ENCODE data around the gene RORC. TPM values are rescaled to one million over a fixed set of nuclear protein-coding genes. Genes with fewer than 3 reads are reported as not detected.

The RORC gene
- total RNA-seq, 5 donors from 2014 or later (not counting 1 experiment from before 2014, with no cell fraction given), result 1.5 to 11.6 (median 7.6) TPM

DNA sequence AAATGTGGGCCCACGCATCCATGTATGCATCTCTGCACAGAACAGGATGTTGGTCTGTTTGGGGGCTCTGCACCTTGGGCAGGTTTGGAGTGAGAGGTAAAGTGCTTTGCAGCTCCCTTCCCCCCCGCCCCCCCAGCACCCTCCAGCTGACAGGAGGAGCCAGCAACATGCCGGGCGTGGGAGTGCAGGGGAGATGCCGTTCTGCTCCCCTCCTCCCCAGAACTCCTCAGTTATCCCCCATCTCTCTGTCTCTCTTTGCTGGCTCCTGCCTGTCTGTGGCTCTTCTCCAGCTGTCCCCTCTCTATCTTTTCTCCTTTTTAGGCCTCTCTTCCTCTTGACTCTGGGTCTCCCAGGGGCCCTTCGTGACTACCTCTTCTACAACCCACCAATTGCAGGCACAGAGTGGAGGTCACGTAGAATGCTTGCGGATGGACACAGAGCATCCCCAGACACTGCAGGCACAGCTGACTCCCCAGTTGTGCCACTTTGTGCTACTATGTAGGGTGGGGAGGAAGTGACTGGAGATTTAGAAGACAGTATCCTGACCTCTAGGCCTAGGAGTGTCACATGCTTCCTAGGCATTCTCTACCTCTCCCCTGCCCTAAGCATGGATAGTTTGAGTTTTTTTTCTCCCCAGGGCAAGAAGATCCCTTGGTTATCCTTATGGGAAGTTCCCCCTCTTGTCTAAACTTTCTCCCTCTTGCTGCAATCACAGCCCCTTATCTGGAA, 1.7 kb upstream of the RORC start:
- H3K4me3 Mint-ChIP-seq, result peak overlapping the region; percentile 17 to 40 (median 32)
- WGBS (ENCODE audit: insufficient coverage), result 70% methylated on average over 3 of the region's 8 CpGs
- H3K27ac ChIP-seq (ENCODE audit: low read length), result peak overlapping the region; percentile 52
- no peak overlapping the region for H3K4me3 ChIP-seq (ENCODE audit: control insufficient read depth in 1 of 2, extremely low read depth in 1 of 2, low read length in 1 of 2)
- H3K9me3 Mint-ChIP-seq, result no peaks in the 10 kb centered on the region
- no peak for DNase-seq
- POLR2A ChIA-PET, result interaction anchor here in 1 of 2 donors (0.5 kb wide), 1 partner anchor 405 kb away, joined by 3 read pairs; no protein-coding TSS in a partner anchor
- H3K4me1 Mint-ChIP-seq, result peaks cover 71 to 92% (median 75%) of the 10 kb centered on the region in 3 donors
- CTCF ChIA-PET, result interaction anchor here in 1 of 2 donors (1.1 kb wide), 1 partner anchor 239 kb away, joined by 5 read pairs; no protein-coding TSS in a partner anchor
- no peaks in the 10 kb centered on the region for H3K36me3 Mint-ChIP-seq
- no peaks in the 10 kb centered on the region for H3K36me3 ChIP-seq (ENCODE audit: control insufficient read depth in 2 of 2, extremely low read depth in 1 of 2, insufficient read depth in 1 of 2, low read length in 1 of 2)
- H3K27ac Mint-ChIP-seq, result peak overlapping the region; percentile 87 to 93
- peaks cover 14 to 88% of the 10 kb centered on the region in 2 experiments for H3K4me1 ChIP-seq (ENCODE audit: control insufficient read depth in 1 of 2, extremely low read depth in 1 of 2, insufficient read depth in 2 of 2, low read length in 2 of 2)
- H3K27me3 ChIP-seq (replicated peaks in 1 of 2; ENCODE audit: control insufficient read depth in 2 of 2, extremely low read depth in 1 of 2, insufficient read depth in 2 of 2, low read length in 1 of 2), result no peaks in the 10 kb centered on the region
- H3K27me3 Mint-ChIP-seq, result peaks cover 0 to 2% of the 10 kb centered on the region in 2 donors
- no peaks in the 10 kb centered on the region for H3K9me3 ChIP-seq
- no peak for ATAC-seq (replicated peaks in 1 of 4)

GRCh38 chr1:151832318-151832980, 847 bp upstream of the RORC start:
- Histone ChIP-seq H3K9me3 (no peaks in the 10 kb centered on the region), H3K36me3 (ENCODE audit: control insufficient read depth in 2 of 2, extremely low read depth in 1 of 2, insufficient read depth in 1 of 2, low read length in 1 of 2) (no peaks in the 10 kb centered on the region), H3K4me3 (ENCODE audit: control insufficient read depth in 1 of 2, extremely low read depth in 1 of 2, low read length in 1 of 2) (no peak overlapping the region), H3K4me1 (ENCODE audit: control insufficient read depth in 1 of 2, extremely low read depth in 1 of 2, insufficient read depth in 2 of 2, low read length in 2 of 2) (peaks cover 23 to 91% of the 10 kb centered on the region in 2 experiments), H3K27ac (ENCODE audit: low read length) (peak overlapping the region; percentile 60), H3K27me3 (replicated peaks in 1 of 2; ENCODE audit: control insufficient read depth in 2 of 2, extremely low read depth in 1 of 2, insufficient read depth in 2 of 2, low read length in 1 of 2) (no peaks in the 10 kb centered on the region)
- ATAC-seq (replicated peaks in 1 of 4) (no peak), DNase-seq (no peak)
- peak overlapping the region; percentile 87 to 93 for H3K27ac Mint-ChIP-seq
- ChIA-PET POLR2A (interaction anchor here in 1 of 2 donors (0.5 kb wide), 1 partner anchor 404 kb away, joined by 3 read pairs; no protein-coding TSS in a partner anchor), CTCF (interaction anchor here in 1 of 2 donors (1.1 kb wide), 1 partner anchor 238 kb away, joined by 5 read pairs; no protein-coding TSS in a partner anchor)
- WGBS (ENCODE audit: insufficient coverage), result 65% methylated on average over 6 of the region's 10 CpGs
- H3K27me3 Mint-ChIP-seq, result no peaks in the 10 kb centered on the region
- peaks cover 76 to 97% (median 79%) of the 10 kb centered on the region in 3 donors for H3K4me1 Mint-ChIP-seq
- no peaks in the 10 kb centered on the region for H3K36me3 Mint-ChIP-seq
- H3K4me3 Mint-ChIP-seq, result peak overlapping the region in 2 of 3 donors; percentile 28 to 40
- no peaks in the 10 kb centered on the region for H3K9me3 Mint-ChIP-seq

DNA sequence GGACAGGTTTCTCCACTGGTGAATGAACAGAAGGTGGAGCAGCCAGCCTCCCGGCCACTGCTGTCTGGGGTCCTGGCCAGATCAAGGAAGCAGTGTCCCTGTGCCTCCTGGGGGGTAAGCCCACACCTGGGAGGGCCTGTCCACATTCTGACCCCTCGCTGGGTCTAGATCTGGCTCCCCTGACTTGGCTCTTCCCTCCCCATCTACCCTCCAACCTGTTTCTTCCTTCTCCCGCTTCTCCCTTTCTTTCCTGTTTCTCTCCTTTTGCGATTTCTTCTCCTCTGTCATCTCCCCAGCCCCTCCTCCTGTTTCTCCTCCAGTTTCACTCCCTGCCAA, 378 bp downstream of the RORC start:
- H3K9me3 ChIP-seq, result no peaks in the 10 kb centered on the region
- DNase-seq, result no peak
- Mint-ChIP-seq H3K36me3 (no peaks in the 10 kb centered on the region), H3K4me1 (peaks cover 71 to 94% (median 76%) of the 10 kb centered on the region in 3 donors), H3K4me3 (peak overlapping the region; percentile 18 to 80 (median 43)), H3K27me3 (no peaks in the 10 kb centered on the region), H3K9me3 (no peaks in the 10 kb centered on the region), H3K27ac (peak overlapping the region; percentile 85 to 87)
- peak overlapping the region; percentile 60 for H3K27ac ChIP-seq (ENCODE audit: low read length)
- no peaks in the 10 kb centered on the region for H3K36me3 ChIP-seq (ENCODE audit: control insufficient read depth in 2 of 2, extremely low read depth in 1 of 2, insufficient read depth in 1 of 2, low read length in 1 of 2)
- WGBS (ENCODE audit: insufficient coverage), result 83% methylated on average over 4 of the region's 4 CpGs
- ChIA-PET POLR2A (interaction anchor here in 1 of 2 donors (0.7 kb wide), 1 partner anchor 482 kb away, joined by 3 read pairs; no protein-coding TSS in a partner anchor), CTCF (interaction anchor here in 1 of 2 donors (1.0 kb wide), 1 partner anchor 9 kb away, joined by 4 read pairs; no protein-coding TSS in a partner anchor)
- ATAC-seq (replicated peaks in 1 of 4), result no peak
- no peaks in the 10 kb centered on the region for H3K27me3 ChIP-seq (replicated peaks in 1 of 2; ENCODE audit: control insufficient read depth in 2 of 2, extremely low read depth in 1 of 2, insufficient read depth in 2 of 2, low read length in 1 of 2)
- H3K4me3 ChIP-seq (ENCODE audit: control insufficient read depth in 1 of 2, extremely low read depth in 1 of 2, low read length in 1 of 2), result peak overlapping the region in 1 of 2 donors; percentile 20
- peaks cover 32 to 89% of the 10 kb centered on the region in 2 experiments for H3K4me1 ChIP-seq (ENCODE audit: control insufficient read depth in 1 of 2, extremely low read depth in 1 of 2, insufficient read depth in 2 of 2, low read length in 2 of 2)

DNA sequence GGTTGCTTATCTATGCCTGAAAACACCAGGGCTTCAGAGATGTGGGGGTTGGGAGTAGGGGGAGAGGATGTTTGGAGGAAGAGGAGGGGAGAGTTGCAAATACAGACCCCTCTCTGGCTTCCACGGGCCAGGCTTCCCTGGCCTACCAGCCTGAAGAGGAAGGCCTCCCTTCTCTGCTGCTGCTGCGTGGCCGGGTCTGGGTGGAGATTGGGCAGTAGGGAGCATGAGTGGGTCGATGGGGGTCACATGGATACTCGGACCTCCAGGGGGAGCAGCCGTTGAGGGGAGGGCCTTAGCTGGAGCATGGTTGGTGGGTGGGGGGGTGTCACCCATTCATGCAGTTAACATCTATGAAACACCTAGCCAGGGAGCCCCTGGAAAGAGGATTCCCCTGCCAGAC, 1.5 kb downstream of the RORC start:
- Histone ChIP-seq H3K4me1 (ENCODE audit: control insufficient read depth in 1 of 2, extremely low read depth in 1 of 2, insufficient read depth in 2 of 2, low read length in 2 of 2) (peaks cover 32 to 92% of the 10 kb centered on the region in 2 experiments), H3K9me3 (no peaks in the 10 kb centered on the region), H3K36me3 (ENCODE audit: control insufficient read depth in 2 of 2, extremely low read depth in 1 of 2, insufficient read depth in 1 of 2, low read length in 1 of 2) (no peaks in the 10 kb centered on the region), H3K4me3 (ENCODE audit: control insufficient read depth in 1 of 2, extremely low read depth in 1 of 2, low read length in 1 of 2) (no peak overlapping the region), H3K27ac (ENCODE audit: low read length) (peak overlapping the region; percentile 78), H3K27me3 (replicated peaks in 1 of 2; ENCODE audit: control insufficient read depth in 2 of 2, extremely low read depth in 1 of 2, insufficient read depth in 2 of 2, low read length in 1 of 2) (no peaks in the 10 kb centered on the region)
- ATAC-seq (replicated peaks in 1 of 4), result no peak
- Mint-ChIP-seq H3K36me3 (no peaks in the 10 kb centered on the region), H3K27me3 (no peaks in the 10 kb centered on the region), H3K4me3 (peak overlapping the region in 1 of 3 donors; percentile 80), H3K9me3 (no peaks in the 10 kb centered on the region), H3K4me1 (peaks cover 74 to 93% (median 83%) of the 10 kb centered on the region in 3 donors), H3K27ac (peak overlapping the region; percentile 87 to 88)
- CTCF ChIA-PET, result interaction anchor here in 1 of 2 donors (0.6 to 1.0 kb wide), 5 partner anchors 8 to 297 kb away, joined by 3 to 4 read pairs (median 3); no protein-coding TSS in a partner anchor
- WGBS (ENCODE audit: insufficient coverage), result 60% methylated on average over 1 of the region's 6 CpGs
- no peak for DNase-seq
- POLR2A ChIA-PET, result interaction anchor here in 1 of 2 donors (0.6 kb wide), 2 partner anchors 8 to 100 kb away, joined by 3 to 4 read pairs; no protein-coding TSS in a partner anchor

GRCh38 chr1:151829352-151830046, 2.1 kb downstream of the RORC start:
- ATAC-seq (replicated peaks in 1 of 4) (no peak), DNase-seq (no peak)
- 79% methylated on average over 2 of the region's 4 CpGs for WGBS (ENCODE audit: insufficient coverage)
- H3K36me3 ChIP-seq (ENCODE audit: control insufficient read depth in 2 of 2, extremely low read depth in 1 of 2, insufficient read depth in 1 of 2, low read length in 1 of 2), result no peaks in the 10 kb centered on the region
- no peak overlapping the region for H3K4me3 ChIP-seq (ENCODE audit: control insufficient read depth in 1 of 2, extremely low read depth in 1 of 2, low read length in 1 of 2)
- H3K4me1 ChIP-seq (ENCODE audit: control insufficient read depth in 1 of 2, extremely low read depth in 1 of 2, insufficient read depth in 2 of 2, low read length in 2 of 2), result peaks cover 34 to 86% of the 10 kb centered on the region in 2 experiments
- Mint-ChIP-seq H3K36me3 (no peaks in the 10 kb centered on the region), H3K27me3 (no peaks in the 10 kb centered on the region), H3K4me3 (peak overlapping the region; percentile 18 to 80 (median 18)), H3K9me3 (no peaks in the 10 kb centered on the region), H3K27ac (peak overlapping the region; percentile 87 to 88), H3K4me1 (peaks cover 72 to 92% (median 85%) of the 10 kb centered on the region in 3 donors)
- ChIA-PET CTCF (no interaction called here), POLR2A (interaction anchor here in 1 of 2 donors (0.6 kb wide), 1 partner anchor 7 kb away, joined by 4 read pairs; no protein-coding TSS in a partner anchor)
- H3K27ac ChIP-seq (ENCODE audit: low read length), result peak overlapping the region; percentile 78
- H3K9me3 ChIP-seq, result no peaks in the 10 kb centered on the region
- H3K27me3 ChIP-seq (replicated peaks in 1 of 2; ENCODE audit: control insufficient read depth in 2 of 2, extremely low read depth in 1 of 2, insufficient read depth in 2 of 2, low read length in 1 of 2), result no peaks in the 10 kb centered on the region

Measured in T-cell (primary cell).